Spleen (tissue), 7 donors: Measurements from ENCODE around the gene TMEM163.

Experiments
- POLR2A ChIP-seq, 3 donors: fragments of 450-650 bp; IDR thresholded peaks; one replicate each; pipeline ENCODE4 v1.5.1; 2017; ENCODE audit warnings: antibody characterized with exemption in 3 of 3, mild to moderate bottlenecking in 1 of 3
- TF ChIP-seq, protein P1 (sequence below), 11 experiments: fragments of 200-600 bp in 7 of 11; fragments of 450-650 bp in 4 of 11; sonication (generic) in 4 of 11; IDR thresholded peaks in 8 of 11; conservative IDR thresholded peaks in 3 of 11; 1 replicate in 7 of 11; 2 replicates in 4 of 11; pipeline versions ENCODE4 v1.4.0 to v1.8.0; 2016 to 2021; ENCODE audit warnings: antibody characterized with exemption in 11 of 11, inconsistent platforms in 4 of 11, mild to moderate bottlenecking in 1 of 11
- donor health status: DM: no; HTN: no; CAD: no; lungs with moderate emphysema.
- donor health status: DM: no; HTN: no; CAD: no.
- donor health status: DM: no; HTN: no; CAD: no.

DNA sequence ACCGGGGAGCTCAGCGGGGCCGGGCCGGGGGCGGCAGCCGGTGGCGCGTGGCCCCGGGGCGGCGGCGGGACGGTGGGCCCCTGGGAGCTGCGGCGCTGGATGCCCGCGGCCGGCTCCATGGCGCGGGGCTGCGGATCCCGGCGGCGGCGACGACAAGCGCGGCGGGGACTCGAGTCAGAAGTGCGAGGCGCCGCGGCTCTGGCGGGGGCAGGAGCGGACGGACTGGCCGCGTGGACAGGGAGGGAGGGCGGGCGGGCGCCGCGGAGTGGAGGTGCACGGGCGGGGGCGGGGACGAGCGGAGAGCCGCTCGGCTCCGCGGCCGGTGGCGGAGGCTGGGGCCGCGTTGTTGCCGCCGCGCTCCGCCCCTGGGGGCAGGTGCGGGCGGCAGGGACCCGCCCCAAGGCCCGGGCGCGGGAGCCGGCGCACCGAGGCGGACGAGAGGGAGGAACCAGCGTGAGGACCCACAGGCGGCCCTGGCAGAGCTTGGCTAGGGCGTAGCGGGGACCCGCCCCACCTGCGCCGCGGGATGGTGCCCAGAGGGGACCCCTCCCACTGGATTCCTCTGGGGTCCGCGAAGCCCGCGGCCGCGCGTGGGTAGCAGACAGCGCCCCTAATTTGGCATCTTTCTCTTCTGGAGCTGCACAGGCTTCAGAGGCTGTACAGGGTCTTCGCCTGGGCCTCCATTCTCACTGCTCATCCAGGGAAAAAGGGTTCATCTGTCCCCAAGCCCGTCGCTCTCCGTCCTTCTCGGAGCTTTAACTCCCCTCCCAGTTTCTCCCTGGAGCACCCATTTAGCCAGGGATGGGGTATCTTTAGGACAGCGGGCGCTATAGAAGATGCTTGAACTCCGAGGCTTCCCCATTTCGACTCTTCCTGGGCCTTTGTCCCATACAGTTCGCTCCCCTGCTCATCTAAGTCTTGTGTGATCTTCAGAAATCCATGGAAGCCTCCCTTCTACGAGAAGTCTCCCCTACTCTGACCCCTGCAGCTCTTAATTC, at the start of gene TMEM163:
- TF ChIP-seq, protein P1, sequence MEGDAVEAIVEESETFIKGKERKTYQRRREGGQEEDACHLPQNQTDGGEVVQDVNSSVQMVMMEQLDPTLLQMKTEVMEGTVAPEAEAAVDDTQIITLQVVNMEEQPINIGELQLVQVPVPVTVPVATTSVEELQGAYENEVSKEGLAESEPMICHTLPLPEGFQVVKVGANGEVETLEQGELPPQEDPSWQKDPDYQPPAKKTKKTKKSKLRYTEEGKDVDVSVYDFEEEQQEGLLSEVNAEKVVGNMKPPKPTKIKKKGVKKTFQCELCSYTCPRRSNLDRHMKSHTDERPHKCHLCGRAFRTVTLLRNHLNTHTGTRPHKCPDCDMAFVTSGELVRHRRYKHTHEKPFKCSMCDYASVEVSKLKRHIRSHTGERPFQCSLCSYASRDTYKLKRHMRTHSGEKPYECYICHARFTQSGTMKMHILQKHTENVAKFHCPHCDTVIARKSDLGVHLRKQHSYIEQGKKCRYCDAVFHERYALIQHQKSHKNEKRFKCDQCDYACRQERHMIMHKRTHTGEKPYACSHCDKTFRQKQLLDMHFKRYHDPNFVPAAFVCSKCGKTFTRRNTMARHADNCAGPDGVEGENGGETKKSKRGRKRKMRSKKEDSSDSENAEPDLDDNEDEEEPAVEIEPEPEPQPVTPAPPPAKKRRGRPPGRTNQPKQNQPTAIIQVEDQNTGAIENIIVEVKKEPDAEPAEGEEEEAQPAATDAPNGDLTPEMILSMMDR (IDR thresholded peaks at IDR 0.05 in 8 of 11, conservative IDR thresholded peaks at IDR 0.05 in 3 of 11), result no peak
- no peak for TF ChIP-seq POLR2A (IDR thresholded peaks at IDR 0.05)
